ENCODE results near the gene MEF2C.
"Not testable (repeated sequence)": the region's sequence is repeated elsewhere in the genome, so short reads cannot be mapped to it uniquely, and the experiment has no call there.

MEF2C gene

DNA sequence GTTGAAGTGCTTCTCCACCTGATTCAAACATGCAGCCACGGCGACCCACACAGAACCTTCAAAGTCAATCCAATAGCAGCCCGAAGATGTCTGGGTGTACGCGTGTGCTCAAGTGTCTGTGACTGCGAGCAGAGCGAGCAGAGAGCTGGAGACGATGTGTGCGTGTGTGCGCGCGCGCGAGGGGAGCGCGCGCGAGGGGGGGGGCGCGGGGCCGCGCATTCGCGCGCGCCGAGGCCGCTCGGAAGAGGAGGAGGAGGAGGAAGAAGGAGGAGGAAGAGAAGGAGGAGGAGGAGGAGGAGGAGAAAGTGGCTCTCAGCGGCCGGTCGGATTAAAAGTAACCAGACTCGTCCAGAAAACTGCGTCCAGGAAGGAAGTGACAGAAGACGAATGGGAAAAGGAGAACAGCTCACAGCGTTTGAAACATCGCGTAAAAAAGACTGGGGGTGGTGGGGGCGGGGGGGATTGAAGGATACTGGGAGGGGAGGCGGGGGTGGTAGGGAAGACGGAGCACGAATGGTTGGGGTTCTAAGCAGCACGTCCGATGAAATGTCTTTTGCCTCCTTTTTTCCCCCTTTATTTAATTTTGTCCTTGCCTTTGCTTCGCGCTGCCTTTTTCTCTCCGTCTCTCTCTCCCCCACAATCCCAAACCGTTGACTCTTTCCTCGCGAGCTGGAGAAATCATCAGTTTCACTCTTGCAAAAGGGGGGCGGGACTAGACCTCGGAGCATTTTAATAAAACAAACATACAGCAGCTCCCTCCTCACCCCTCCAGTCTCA lies at the start of gene MEF2C:
Gene MEF2C (minus strand): TSS at position 126 of the 777 bp plus-strand sequence. CDS start 59,396 bp downstream, outside the sequence.
- in situ Hi-C loops (cut with HindIII; ENCODE audit: low sequenced_read_pairs): no loop called here

DNA sequence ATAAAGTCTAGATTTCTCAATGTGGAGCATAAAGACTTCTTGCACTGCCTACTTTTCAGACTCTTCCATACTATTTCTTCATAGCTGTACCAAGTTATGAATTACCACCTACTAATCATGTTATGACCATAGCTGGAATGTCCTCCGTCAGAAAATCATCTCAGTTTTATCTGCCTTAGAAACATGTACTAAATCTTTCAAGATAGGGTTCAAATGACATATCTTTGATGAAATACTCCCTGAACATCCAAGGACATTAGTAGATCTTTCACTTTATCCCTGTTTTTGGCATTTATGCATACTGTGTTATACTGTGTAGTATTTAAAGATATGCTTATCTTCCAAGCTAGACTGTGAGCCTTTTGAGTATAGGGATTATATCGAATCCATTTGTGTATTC lies 49.6 kb upstream of the MEF2C start:
- in situ Hi-C loops (cut with HindIII; ENCODE audit: low sequenced_read_pairs): no loop called here

DNA sequence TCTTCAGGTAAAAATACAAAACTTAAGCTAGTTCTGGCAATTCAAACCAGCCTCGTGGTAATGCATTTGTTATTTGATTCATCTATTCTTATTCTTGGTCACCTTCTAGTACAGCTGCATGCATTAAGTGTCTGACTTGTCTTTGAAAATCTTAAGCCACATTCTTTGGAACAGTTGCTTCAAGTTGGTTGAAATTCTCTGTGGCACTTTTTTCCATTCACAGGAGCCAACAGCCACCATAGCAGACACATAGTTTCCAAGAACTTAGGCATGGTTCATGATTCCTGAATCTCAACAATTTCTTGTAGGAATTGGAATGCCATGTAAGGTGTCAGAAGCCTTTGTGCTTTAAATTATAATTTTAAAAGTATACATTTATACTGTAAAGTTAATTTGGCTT lies 47.4 kb upstream of the MEF2C start:
- in situ Hi-C loops (cut with HindIII; ENCODE audit: low sequenced_read_pairs): no loop called here

DNA sequence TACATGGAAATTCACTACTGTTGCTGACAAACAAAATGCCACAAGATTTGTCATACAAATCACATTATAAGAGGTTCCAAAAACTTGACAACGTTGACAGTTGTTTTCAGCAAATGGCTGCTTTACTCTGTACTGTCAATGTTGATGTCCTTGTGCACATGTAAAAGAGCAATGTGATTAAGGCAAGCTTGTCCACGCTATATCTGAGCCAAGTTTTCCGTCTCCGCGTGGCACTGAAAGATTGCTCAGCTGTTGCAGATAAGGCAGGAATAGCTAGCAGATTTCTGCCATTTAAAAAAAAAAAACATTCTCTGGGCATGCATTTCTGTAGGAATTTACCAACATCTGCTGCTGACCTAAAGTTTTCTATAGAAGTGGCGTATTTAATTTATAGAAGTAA lies 46.4 kb upstream of the MEF2C start:
- in situ Hi-C loops (cut with HindIII; ENCODE audit: low sequenced_read_pairs): no loop called here

DNA sequence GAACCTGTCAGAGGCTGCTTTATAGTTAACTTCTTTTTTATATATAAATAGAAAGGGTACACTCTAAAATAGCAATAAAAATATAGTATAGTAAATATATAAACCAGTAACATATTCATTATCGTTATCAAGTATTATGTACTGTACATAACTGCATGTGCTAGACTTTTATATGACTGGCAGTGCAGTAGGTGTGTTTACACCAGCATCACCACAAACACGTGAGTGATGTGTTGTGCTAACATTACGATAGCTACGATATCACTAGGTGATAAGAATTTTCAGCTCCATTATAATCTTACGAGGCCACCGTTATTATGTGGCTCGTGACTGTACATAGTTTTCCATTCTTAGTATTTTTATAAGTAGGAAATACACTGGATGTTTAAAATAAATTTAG lies 43.8 kb upstream of the MEF2C start:
- in situ Hi-C loops (cut with HindIII; ENCODE audit: low sequenced_read_pairs): no loop called here

DNA sequence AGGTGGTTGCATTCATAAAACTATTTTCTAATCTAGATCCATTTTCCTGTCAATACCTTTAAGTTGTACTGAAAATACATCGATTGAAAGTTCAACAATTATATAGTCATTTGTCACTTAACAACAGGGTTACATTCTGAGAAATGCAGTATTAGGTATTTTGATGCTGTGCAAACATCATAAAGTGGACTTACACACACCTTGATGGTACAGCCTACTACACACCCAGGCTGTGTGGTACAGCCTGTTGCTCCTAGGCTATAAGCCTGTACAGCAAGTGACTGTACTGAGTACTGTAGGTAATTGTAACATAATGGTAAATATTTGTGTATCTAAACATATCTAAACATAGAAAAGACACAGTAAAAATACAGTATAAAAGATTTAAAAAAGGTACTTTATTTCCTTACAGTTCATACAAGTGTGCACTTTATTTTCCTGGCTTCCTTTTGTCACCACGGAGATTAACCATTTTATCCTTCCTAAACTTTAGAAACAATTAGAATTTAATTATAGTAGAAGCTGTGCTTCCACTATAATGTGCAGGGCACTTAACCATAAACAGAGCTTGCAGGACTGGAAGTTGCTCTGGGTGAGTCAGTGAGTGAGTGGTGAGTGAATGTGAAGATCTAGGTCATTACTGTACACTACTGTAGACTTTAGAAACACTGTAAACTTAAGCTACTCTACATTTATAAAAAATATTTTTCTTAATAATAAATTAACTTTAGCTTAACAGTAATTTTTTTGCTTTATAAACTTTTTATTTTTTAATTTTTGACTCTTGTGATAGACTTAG lies 42.9 kb upstream of the MEF2C start:
- in situ Hi-C loops (cut with HindIII; ENCODE audit: low sequenced_read_pairs): no loop called here

DNA sequence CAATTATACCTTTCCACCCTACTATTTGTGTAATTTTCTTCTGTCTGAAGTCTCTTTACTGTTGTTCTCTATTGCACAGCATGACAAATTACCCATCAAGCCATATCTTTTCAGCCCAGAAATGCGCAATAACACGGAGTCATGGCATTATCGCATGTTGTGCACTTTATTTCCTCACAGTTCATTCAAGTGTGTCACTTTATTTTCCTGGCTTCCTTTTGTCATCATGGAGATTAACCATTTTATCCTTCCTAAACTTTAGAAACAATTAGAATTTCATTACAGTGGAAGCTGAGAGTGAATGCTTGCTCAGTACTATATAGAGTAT lies 41.3 kb upstream of the MEF2C start:
- in situ Hi-C loops (cut with HindIII; ENCODE audit: low sequenced_read_pairs): no loop called here

DNA sequence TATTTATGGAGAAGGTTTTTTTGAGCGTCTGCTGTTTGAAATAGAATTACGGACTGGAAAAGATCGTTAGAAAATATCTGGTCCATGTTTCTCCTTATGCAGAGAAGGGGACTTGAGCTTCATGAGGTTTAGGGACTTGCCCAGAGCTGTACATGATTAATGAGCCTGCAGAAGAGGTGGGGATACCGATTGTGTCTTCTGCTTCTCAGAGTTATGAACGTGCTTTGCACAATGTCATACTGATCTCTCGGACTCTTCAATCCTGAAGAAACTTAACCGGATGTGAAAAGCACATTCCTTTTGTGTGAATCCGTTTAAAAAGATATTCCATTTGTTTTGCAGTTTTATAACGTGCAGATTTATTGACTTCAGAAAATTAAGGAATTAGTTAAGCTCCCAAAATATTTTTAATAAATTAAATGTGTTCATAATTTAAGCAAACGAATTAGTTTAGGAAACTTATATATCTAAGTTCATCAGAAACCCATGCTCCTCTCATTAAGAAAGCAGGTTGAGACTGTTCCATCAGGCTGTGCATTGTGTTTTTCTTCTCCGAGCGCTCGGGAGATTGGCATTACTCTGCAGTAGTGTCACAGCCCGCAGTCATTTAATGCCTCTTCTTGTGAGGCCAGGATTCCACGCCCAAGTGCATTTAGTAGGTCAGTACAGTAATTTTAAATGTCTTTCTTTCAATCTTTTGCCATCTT lies 40.8 kb upstream of the MEF2C start:
- in situ Hi-C loops (cut with HindIII; ENCODE audit: low sequenced_read_pairs): no loop called here

DNA sequence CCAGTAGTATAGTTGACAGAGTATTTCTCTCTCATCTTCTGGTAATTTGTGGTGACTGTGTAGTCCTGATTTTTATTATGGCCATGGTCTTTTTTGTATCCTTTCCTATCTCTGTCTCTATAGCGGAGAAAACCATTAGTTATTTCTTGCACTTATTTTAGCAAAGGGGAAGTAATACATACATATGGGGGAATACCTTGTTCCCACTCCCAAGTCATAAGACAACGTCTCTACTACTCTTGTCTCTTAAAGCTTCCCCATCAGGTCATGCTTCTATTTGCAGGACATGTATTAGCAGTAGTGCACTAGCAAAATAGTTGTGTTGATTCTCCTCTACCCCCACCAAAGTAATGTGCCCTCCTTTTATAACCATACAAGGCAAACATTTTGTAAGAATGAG lies 29.8 kb upstream of the MEF2C start:
- in situ Hi-C loops (cut with HindIII; ENCODE audit: low sequenced_read_pairs): not testable (repeated sequence)

DNA sequence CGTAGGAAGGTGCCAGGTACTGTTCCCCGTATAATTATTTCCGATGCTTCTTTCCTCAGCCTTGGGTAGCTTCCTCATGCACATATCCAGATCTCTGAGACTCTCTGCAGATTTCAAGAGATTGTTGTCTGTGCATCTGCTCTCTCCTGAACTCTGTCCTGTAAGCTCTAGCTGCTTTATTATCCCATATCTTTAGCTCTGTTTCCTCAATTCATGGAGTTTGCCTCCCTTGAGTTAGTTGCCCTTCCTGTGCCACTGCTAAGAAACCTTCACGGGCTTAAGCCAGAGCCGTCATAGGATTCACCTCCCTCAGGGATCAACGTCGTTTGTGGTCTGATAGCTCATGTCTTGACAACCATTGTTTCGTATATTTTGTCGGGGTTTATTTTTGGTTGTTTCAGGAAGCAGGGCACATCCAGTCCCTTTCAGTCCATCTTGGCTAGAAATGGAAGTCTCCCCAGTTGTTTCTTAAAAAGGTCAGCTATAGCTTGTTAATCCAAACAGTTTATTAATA lies 28.1 kb upstream of the MEF2C start:
- in situ Hi-C loops (cut with HindIII; ENCODE audit: low sequenced_read_pairs): not testable (repeated sequence)

DNA sequence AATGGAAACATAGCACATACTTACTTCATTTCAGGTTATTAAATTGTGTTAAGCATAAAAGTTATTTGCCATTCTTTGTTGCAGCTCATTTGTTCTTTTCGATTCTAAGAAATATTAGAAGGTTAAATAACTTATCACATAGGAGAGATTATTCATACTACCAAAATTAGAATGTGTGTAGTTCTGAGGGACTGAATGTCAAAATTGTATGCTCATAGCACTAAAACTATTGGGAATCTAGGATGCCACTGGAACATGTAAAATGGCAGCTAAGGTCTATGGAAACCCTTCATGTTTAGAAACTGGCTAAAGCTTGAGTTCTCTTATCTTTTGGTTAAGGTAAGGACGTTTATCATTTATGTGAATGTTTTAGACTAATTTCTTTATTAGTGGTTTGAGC lies 21.5 kb upstream of the MEF2C start:
- in situ Hi-C loops (cut with HindIII; ENCODE audit: low sequenced_read_pairs): not testable (repeated sequence)

DNA sequence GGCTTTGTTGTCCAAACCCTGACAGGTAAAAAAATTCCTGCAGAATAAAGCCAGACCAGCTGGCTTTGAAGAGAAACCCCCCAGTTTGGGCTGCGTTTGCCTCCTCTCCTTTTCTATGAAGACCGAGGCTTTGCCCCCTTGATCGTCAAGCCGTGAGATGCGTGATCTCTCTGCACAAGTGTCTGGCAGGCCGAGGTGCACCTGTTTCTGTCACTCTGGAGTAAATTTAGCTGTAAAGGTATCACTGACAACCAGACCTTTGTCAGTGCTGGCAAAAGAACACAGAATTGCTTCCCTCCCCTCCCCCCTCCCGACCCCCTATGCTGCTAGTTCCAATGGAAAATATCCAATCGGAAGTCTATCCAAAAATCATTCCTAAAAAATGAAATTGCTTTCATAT lies 21.0 kb upstream of the MEF2C start:
- in situ Hi-C loops (cut with HindIII; ENCODE audit: low sequenced_read_pairs): not testable (repeated sequence)

DNA sequence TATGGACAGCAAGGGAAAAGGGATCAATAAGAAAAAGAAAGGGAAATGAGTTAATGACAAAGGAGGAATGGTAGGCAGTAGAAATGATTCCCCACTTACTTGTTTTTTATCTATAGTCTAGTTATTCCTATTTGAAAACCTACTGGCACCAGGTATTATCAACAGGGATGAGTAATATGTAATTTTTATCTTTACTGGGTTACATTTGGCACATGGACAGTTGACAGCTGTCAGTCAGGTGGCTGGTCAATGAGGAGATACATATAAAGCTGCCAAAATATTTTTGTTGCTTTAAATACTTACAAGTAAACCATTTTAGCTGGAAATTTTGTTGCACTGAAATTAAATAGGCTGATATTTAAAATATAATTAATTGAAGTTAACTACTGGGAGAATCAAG lies 18.1 kb upstream of the MEF2C start:
- in situ Hi-C loops (cut with HindIII; ENCODE audit: low sequenced_read_pairs): not testable (repeated sequence)

DNA sequence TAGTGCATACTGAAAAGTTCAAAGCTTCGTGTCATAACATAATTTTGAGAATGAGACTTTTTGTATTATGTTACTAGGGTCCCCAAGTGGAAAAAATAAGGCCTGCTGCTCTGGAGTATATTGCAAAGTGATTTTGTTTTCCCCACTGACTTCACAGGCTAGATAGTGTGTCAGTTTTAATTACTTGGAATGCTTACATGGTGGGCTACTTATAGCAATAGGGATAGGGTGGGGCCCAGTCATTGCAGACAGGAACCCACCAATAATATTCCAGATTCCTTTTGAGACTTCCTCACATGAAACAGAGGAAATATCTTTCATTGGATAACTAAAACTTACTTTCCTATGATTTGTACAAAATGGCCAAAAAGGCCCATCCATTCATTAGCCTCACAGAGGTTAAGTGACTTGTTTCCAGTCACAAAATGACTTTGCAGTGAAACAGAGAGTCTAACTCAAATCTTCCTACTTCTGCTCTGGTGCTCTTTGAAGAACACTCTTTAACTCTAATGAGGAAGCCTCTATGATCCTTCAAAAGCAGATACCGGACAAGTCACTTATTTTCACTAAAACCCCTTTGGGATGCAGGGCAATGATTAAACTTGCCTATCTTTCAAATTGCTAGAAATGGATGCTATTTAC lies 16.2 kb upstream of the MEF2C start:
- in situ Hi-C loops (cut with HindIII; ENCODE audit: low sequenced_read_pairs): no loop called here

DNA sequence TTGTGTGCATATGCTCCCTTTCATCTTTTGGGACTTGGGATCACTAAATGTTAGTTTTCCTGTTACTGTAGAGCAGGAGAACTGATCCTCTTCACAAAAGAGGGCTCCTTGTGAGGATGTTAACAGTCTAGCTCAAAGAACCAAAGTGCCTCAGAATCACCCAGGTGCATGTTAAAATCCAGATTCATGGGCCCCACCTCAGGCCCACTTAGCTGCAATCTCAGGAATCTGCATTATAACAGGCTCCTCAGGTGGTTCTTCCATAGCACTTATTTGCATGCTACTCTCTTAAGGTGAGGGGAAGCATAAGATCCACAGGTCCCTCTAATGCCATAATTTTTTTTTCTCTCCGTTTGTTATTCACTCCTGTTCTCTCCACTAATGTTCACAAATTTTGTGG lies 14.8 kb upstream of the MEF2C start:
- in situ Hi-C loops (cut with HindIII; ENCODE audit: low sequenced_read_pairs): no loop called here

DNA sequence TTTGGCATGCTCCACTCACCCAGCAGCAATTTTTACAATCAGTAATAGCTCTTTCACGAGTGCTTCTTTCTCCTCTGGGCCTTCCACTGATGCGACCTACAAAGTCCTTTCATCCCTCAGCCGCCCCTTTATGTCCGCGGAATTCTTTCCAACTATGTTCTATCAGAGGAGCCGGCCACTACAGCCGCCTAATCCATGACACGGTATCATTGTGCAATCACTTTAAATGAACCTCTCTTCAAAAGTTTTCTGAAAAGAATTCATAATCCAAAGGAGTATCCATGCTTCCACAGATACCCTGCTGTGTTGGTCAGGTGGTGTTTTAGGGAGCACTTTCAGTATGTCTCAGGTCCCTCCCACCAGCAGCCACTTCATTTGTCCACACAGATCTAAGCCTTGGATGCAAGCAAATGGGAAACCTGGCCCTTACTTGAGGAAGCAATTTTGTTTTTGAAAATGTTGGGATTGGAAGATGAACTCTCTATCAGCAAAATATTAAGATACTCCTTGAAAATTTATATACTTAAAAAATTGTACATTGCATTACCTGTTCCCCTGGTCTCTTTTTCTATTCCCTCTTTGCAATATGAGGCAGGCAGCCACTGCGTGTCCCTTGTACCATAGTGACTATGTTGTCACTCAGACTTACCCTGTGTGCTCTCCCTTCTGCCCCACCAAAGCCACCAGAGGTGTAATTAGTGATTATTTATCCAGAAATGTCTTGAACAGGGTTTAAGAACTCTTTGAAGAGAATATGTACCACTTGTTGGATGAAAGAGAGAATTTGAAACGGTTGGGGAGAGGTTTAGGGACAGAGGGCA lies 12.9 kb upstream of the MEF2C start:
- in situ Hi-C loops (cut with HindIII; ENCODE audit: low sequenced_read_pairs): no loop called here

DNA sequence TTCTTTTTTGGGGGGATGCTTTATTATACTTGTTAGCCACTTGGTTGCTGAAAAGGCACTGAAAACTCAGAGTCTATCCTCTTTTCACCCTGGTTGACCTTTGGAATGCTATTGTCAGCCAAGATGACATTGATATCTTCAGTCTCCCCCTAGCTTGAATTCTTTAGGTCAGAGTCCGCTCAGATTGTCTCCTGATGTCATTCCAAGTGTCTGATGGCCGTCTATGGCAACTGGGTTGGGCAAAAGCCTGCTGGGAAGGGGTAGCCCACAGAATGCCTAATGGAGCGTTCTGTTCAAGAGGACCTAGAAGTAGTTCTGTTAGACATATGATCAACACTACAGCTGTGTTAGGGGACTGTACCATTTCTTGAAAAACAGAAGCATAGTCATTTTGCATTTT lies 9.7 kb upstream of the MEF2C start:
- in situ Hi-C loops (cut with HindIII; ENCODE audit: low sequenced_read_pairs): no loop called here

DNA sequence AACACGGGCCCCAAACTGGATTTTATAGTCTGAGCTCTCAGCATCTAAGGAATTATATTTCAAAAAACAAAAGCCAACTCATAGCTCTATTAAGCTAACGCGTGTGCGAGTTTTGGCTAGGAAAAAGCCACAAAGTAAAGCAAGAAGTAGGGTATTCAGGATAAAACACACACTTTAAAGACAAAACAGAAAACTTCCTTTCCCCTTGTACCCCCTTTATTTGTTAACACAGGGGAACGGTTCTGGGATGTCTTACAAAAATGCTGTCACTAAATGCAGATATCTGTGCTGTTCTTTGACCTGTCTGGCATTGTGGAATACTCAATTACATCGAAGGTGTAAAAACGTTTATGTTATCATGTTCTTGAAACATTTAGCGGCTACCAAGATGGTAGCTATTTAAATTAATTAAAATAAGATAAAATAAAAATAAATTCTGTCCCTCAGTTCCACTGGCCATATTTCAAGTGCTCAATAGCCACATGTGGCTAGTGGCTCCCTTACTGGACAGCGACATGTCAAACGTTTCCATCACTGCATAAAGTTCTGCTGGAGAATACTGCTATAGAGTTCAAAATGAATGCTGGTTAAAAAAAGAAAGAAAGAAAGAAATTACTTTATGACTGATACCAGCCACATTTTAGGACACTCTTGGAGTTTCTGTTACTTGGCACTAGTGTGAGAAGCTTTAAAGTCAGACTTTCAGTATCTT lies 7.2 kb upstream of the MEF2C start:
- in situ Hi-C loops (cut with HindIII; ENCODE audit: low sequenced_read_pairs): no loop called here

DNA sequence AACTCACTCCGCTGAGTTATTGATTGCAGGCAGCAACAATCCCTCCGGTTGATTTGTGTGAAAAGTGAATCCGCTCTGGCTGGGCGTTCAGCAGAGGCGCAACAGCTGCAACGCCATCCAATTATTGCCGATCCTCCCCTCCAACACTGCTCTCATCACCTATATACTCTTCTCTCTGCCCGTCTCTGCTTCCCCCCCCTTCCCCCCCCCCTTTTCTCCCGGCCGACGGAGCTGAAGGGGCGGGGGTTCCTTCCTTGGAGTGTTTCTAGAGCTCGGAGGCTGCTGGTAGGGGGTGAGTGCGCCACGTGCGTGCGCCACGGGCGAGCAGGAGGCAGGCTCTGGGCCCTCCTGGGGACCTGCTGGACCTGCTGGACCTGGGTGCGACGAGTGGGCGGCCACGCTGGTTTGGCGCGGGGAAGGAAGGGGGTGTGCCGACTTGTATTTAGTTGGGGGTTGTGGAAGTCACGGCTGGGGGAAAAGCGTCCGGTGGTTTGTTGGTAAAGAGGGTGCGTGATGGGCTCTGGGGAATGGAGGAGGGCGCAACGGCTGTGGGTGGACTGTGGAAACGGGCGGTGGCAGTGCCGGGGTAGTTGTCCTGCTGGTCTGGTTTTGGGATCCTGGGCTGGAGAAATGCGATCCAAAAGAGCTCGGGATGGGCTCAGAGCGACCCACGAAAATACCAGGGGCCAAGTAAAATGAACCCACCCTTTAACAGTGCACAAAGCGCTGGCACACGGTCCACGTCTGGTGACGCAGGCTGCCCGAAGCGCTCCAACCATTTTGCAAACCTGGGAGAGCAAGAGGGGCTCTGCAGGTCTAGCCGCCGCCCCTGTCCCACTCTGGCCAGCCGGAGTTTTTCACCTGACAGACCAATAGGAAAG lies 6.4 kb upstream of the MEF2C start:
- in situ Hi-C loops (cut with HindIII; ENCODE audit: low sequenced_read_pairs): no loop called here
